GM12878 (cell line): ENCODE data around the gene NRP2. TPM values are rescaled to one million over a fixed set of nuclear protein-coding genes. Genes with fewer than 3 reads are reported as not detected.

Experiments
- ATAC-seq: fragments of 200-7000 bp; cut with Tn5 transposase; 3 replicates; pipeline ENCODE4 v1.9.1; 2020; ENCODE audit warnings: mild to moderate bottlenecking, moderate library complexity
- BruUV-seq: library from RNA; stranded (reverse); fragments of 400-500 nt; replicated peaks from 2 replicates; lab custom pipeline; 2021; lab: Mats Ljungman, UMichigan
- CTCF ChIA-PET: fragments of 300-600 bp; sonication (Branson Sonifier 250); formaldehyde crosslinking; extraction: SDS; loops from one replicate; lab custom pipeline; 2021; ENCODE audit warnings: inconsistent platforms; lab: Yijun Ruan, JAX
- POLR2A ChIA-PET: fragments of 350-600 bp; formaldehyde crosslinking; extraction: SDS; loops from one replicate; lab custom pipeline; 2021; ENCODE audit warnings: inconsistent platforms; lab: Charles Lee
- RAD21 ChIA-PET: fragments of 300-600 bp; sonication (Branson Sonifier 250); formaldehyde crosslinking; loops from one replicate; lab custom pipeline; 2023; ENCODE audit warnings: antibody characterized with exemption; ENCODE audit not compliant: unreplicated experiment; lab: Charles Lee
- SMC1A ChIA-PET: fragments of 300-600 bp; sonication (Branson Sonifier 250); formaldehyde crosslinking; loops from one replicate; lab custom pipeline; 2023; ENCODE audit not compliant: unreplicated experiment, uncharacterized antibody; lab: Charles Lee
- DNase-seq: peaks from one replicate; pipeline ENCODE4 v3.0.0-alpha.2; 2011; ENCODE audit warnings: low read depth, low spot score
- FAIRE-seq: peaks from 3 replicates; lab custom pipeline; 2011; peaks lifted over from hg19 to GRCh38; lab: Jason Lieb, UNC
- H2AFZ ChIP-seq: 2 replicates; pipeline ENCODE4 v1.6.0; 2011; ENCODE audit warnings: low read depth, low read length, control low read depth; ENCODE audit not compliant: control insufficient read depth
- H3K27ac ChIP-seq: 2 replicates; pipeline ENCODE4 v1.5.1; 2011; ENCODE audit warnings: control low read depth; ENCODE audit not compliant: control insufficient read depth, insufficient read depth
- H3K27me3 ChIP-seq, 2 experiments: replicated peaks in 1 of 2; 2 replicates each; pipeline versions ENCODE4 v1.6.0 to v1.6.1; 2011; ENCODE audit warnings: low read length in 1 of 2; ENCODE audit not compliant: control insufficient read depth in 2 of 2, insufficient read depth in 2 of 2
- H3K36me3 ChIP-seq, 2 experiments: 2 replicates each; pipeline ENCODE4 v1.5.1; 2011; ENCODE audit warnings: low read length in 1 of 2; ENCODE audit not compliant: control insufficient read depth in 2 of 2, insufficient read depth in 2 of 2
- H3K4me1 ChIP-seq: 2 replicates; pipeline ENCODE4 v1.6.1; 2011; ENCODE audit warnings: mild to moderate bottlenecking, low read length, moderate library complexity, mixed read lengths; ENCODE audit not compliant: control insufficient read depth, insufficient read depth
- H3K4me2 ChIP-seq: 2 replicates; pipeline ENCODE4 v1.6.0; 2011; ENCODE audit warnings: control low read depth; ENCODE audit not compliant: control insufficient read depth, insufficient read depth
- H3K4me3 ChIP-seq: fragments of 200-600 bp; sonication (generic); 2 replicates; pipeline ENCODE4 v1.5.1; 2016
- H3K79me2 ChIP-seq: 2 replicates; pipeline ENCODE4 v1.6.0; 2011; ENCODE audit warnings: low read length; ENCODE audit not compliant: control insufficient read depth, insufficient read depth
- H3K9ac ChIP-seq: 2 replicates; pipeline ENCODE4 v1.8.0; 2011; ENCODE audit warnings: low read length, control low read depth, mixed read lengths; ENCODE audit not compliant: control insufficient read depth, insufficient read depth
- H3K9me3 ChIP-seq: replicated peaks from 3 replicates; pipeline ENCODE4 v1.5.1; 2011; ENCODE audit warnings: mild to moderate bottlenecking, low read length; ENCODE audit not compliant: control insufficient read depth, insufficient read depth
- H4K20me1 ChIP-seq: 2 replicates; pipeline ENCODE4 v1.6.0; 2011; ENCODE audit not compliant: control insufficient read depth, insufficient read depth
- BHLHE40 ChIP-seq, 2 experiments: fragments of 450-650 bp in 1 of 2; IDR thresholded peaks; 2 replicates each; pipeline ENCODE4 v1.6.1; 2011 to 2017; ENCODE audit warnings: low read depth in 2 of 2, borderline replicate concordance in 1 of 2, improper control_type of control experiment in 1 of 2, low read length in 1 of 2, mild to moderate bottlenecking in 1 of 2
- CHD1 ChIP-seq: IDR thresholded peaks from 2 replicates; pipeline ENCODE4 v1.6.1; 2012; ENCODE audit warnings: low read depth, low read length, improper control_type of control experiment
- E2F8 ChIP-seq: fragments of 450-650 bp; IDR thresholded peaks from 2 replicates; pipeline ENCODE4 v1.6.1; 2018; ENCODE audit warnings: mild to moderate bottlenecking, low read depth, moderate library complexity; ENCODE audit not compliant: partially characterized antibody
- FOXK2 ChIP-seq: fragments of 450-650 bp; IDR thresholded peaks from 2 replicates; pipeline ENCODE4 v1.6.1; 2017; ENCODE audit warnings: mild to moderate bottlenecking, moderate library complexity
- FOXM1 ChIP-seq: IDR thresholded peaks from 2 replicates; pipeline ENCODE4 v1.6.1; 2012; ENCODE audit warnings: low read depth, mild to moderate bottlenecking, inconsistent platforms, low read length, moderate library complexity
- GABPA ChIP-seq: IDR thresholded peaks from 2 replicates; pipeline ENCODE4 v1.6.1; 2014; ENCODE audit warnings: antibody characterized with exemption, low read depth, mild to moderate bottlenecking, inconsistent platforms
- IRF5 ChIP-seq: fragments of 450-650 bp; IDR thresholded peaks from 2 replicates; pipeline ENCODE4 v1.6.1; 2017; ENCODE audit warnings: borderline replicate concordance
- KAT2A ChIP-seq: conservative IDR thresholded peaks from 2 replicates; pipeline ENCODE4 v1.6.1; 2011; ENCODE audit warnings: low read depth, low read length; ENCODE audit not compliant: control insufficient read depth
- LARP7 ChIP-seq: fragments of 450-650 bp; IDR thresholded peaks from 2 replicates; pipeline ENCODE4 v1.6.1; 2017; ENCODE audit warnings: mild to moderate bottlenecking
- RAD21 ChIP-seq: IDR thresholded peaks from 2 replicates; pipeline ENCODE4 v1.6.1; 2011; ENCODE audit warnings: mild to moderate bottlenecking, low read depth, low read length, moderate library complexity; ENCODE audit not compliant: insufficient read depth
- SUZ12 ChIP-seq: fragments of 200-600 bp; sonication (generic); IDR thresholded peaks from one replicate; pipeline ENCODE4 v1.6.1; 2018; ENCODE audit warnings: antibody characterized with exemption, mild to moderate bottlenecking; ENCODE audit not compliant: unreplicated experiment
- TBL1XR1 ChIP-seq: IDR thresholded peaks from 2 replicates; pipeline ENCODE4 v1.6.1; 2012; ENCODE audit warnings: low read depth, low read length, improper control_type of control experiment
- ZNF217 ChIP-seq: fragments of 450-650 bp; IDR thresholded peaks from 2 replicates; pipeline ENCODE4 v1.6.1; 2017; ENCODE audit warnings: antibody characterized with exemption, mild to moderate bottlenecking
- WGBS: methylation state at CpG from one replicate; pipeline ENCODE4 v1.1.6; 2016; ENCODE audit warnings: low lambda C conversion rate; ENCODE audit not compliant: insufficient replicate concordance, insufficient coverage; ENCODE audit errors: missing lambda C conversion rate; 5-methylcytosine and 5-hydroxymethylcytosine counted together
- in situ Hi-C: fragments of 300-500 bp; cut with MboI; formaldehyde crosslinking; loops from 9 replicates; pipeline ENCODE4 v1.14.3; 2018; ENCODE audit warnings: mixed read lengths
- intact Hi-C: fragments of 100-400 bp; cut with micrococcal nuclease; formaldehyde crosslinking; loops from one replicate; pipeline ENCODE4 v1.14.2; 2022; ENCODE audit not compliant: unreplicated experiment
- polyA plus RNA-seq, 11 experiments: library from polyadenylated mRNA; depleted of rRNA in 4 of 11; unstranded in 6 of 11; stranded (reverse) in 5 of 11; fragments of >200 nt; fragmentation: Nextera tagmentation in 4 of 11; fragmentation: Illumina TruSeq in 1 of 11; extraction: Ambion mirVana in 4 of 11; extraction: Trizol in 1 of 11; gene quantifications; 1 replicate in 1 of 11; 2 replicates in 10 of 11; pipeline versions ENCODE4 v1.2.1 to v1.2.3, GENCODE V29; 2011 to 2016; ENCODE audit warnings: inconsistent platforms in 2 of 11, missing spikeins in 2 of 11, low read depth in 1 of 11
- total RNA-seq, 4 experiments: library from RNA; depleted of rRNA in 3 of 4; stranded (reverse); fragments of >200 nt in 3 of 4; fragmentation: Illumina TruSeq in 1 of 4; extraction: Trizol in 1 of 4; gene quantifications; 2 replicates each; pipeline versions ENCODE4 v1.2.1 to v1.2.3, GENCODE V29; 2013 to 2021

Gene NRP2
- total and polyA plus RNA-seq, 10 of the 15 experiments (the other 5 are each of a cell fraction or from before 2014, with no cell fraction given), result 0.06 to 1.2 (median 0.46) TPM

GRCh38 chr2:205687641-205687956 is 5.3 kb downstream of the NRP2 start:
- no TSS peak for BruUV-seq
- ATAC-seq (no peak), DNase-seq (no peak), FAIRE-seq (no peak)
- intact Hi-C loops, result no loop called here
- 36% methylated on average over 3 of the region's 3 CpGs for WGBS
- Histone ChIP-seq H3K4me2 (no peak overlapping the region), H3K27ac (no peak overlapping the region), H3K4me1 (peaks cover 8% of the 10 kb centered on the region; the same call in 1 of the 2 replicates), H3K27me3 (peaks cover 15 to 16% of the 10 kb centered on the region in 2 experiments), H4K20me1 (no peaks in the 10 kb centered on the region), H3K4me3 (no peak overlapping the region), H3K9me3 (no peaks in the 10 kb centered on the region), H3K79me2 (no peaks in the 10 kb centered on the region), H3K9ac (no peak overlapping the region), H3K36me3 (no peaks in the 10 kb centered on the region), H2AFZ (no peak overlapping the region)
- CTCF ChIA-PET, result interaction anchor here (1.1 to 1.4 kb wide), 3 partner anchors 8 to 12 kb away, joined by 3 to 7 read pairs (median 4); no protein-coding TSS in a partner anchor
- SMC1A ChIA-PET, result interaction anchor here (0.7 to 1.5 kb wide), 3 partner anchors 12 to 22 kb away, joined by 4 to 5 read pairs (median 5); no protein-coding TSS in a partner anchor
- POLR2A ChIA-PET, result no interaction called here
- in situ Hi-C loops, result no loop called here
- RAD21 ChIA-PET, result interaction anchor here (1.1 kb wide), 1 partner anchor 19 kb away, joined by 3 read pairs; no protein-coding TSS in a partner anchor
- TF ChIP-seq IRF5 (no peak), FOXK2 (no peak), CHD1 (no peak), BHLHE40 (IDR thresholded peaks at IDR 0.05; ENCODE audit: borderline replicate concordance in 1 of 2, low read depth in 2 of 2, low read length in 1 of 2) (no peak), GABPA (no peak), E2F8 (no peak), ZNF217 (no peak), TBL1XR1 (no peak), FOXM1 (no peak), KAT2A (no peak), RAD21 (no peak), LARP7 (no peak), SUZ12 (no peak)
